Common myeloid progenitor, CD34-positive (primary cell): ENCODE measurements around the gene MAS1.

Experiments
- CTCF ChIA-PET: fragments of 350-600 bp; sonication (Branson Sonifier 250); formaldehyde crosslinking; loops from one replicate; lab custom pipeline; 2021; ENCODE audit warnings: antibody characterized with exemption; lab: Charles Lee
- POLR2A ChIA-PET: fragments of 350-600 bp; sonication (Branson Sonifier 250); formaldehyde crosslinking; loops from one replicate; lab custom pipeline; 2021; ENCODE audit warnings: antibody characterized with exemption; lab: Charles Lee
- DNase-seq, 3 donors: peaks; one replicate each; pipeline versions ENCODE4 v3.0.0 to v3.0.0-alpha.2; 2013
- H3K27ac ChIP-seq, 2 experiments: 1 replicate in 1 of 2; 2 replicates in 1 of 2; pipeline ENCODE4 v1.7.0; 2013; ENCODE audit warnings: inconsistent platforms in 2 of 2, low read length in 2 of 2, mild to moderate bottlenecking in 2 of 2, low read depth in 1 of 2, moderate library complexity in 1 of 2; ENCODE audit not compliant: severe bottlenecking in 2 of 2, insufficient read depth in 1 of 2, poor library complexity in 1 of 2
- H3K27me3 ChIP-seq, 5 experiments: replicated peaks in 2 of 5; 1 replicate in 3 of 5; 2 replicates in 2 of 5; pipeline versions ENCODE4 v1.6.1 to v1.7.0; 2013; ENCODE audit warnings: low read length in 4 of 5, mild to moderate bottlenecking in 2 of 5, moderate library complexity in 2 of 5, inconsistent platforms in 1 of 5; ENCODE audit not compliant: insufficient read depth in 5 of 5, control insufficient read depth in 4 of 5
- H3K36me3 ChIP-seq, 4 experiments: 1 replicate in 2 of 4; 2 replicates in 2 of 4; pipeline versions ENCODE4 v1.6.1 to v1.7.0; 2013; ENCODE audit warnings: low read length in 3 of 4, control low read depth in 1 of 4, mild to moderate bottlenecking in 1 of 4; ENCODE audit not compliant: control insufficient read depth in 4 of 4, insufficient read depth in 4 of 4
- H3K4me1 ChIP-seq, 4 experiments: 1 replicate in 3 of 4; 2 replicates in 1 of 4; pipeline versions ENCODE4 v1.6.1 to v1.7.1; 2013; ENCODE audit warnings: low read length in 3 of 4, mild to moderate bottlenecking in 3 of 4, control low read depth in 1 of 4, inconsistent platforms in 1 of 4, moderate library complexity in 1 of 4; ENCODE audit not compliant: control insufficient read depth in 4 of 4, insufficient read depth in 4 of 4; ENCODE audit errors: control extremely low read depth in 1 of 4
- H3K4me3 ChIP-seq, 7 experiments: 1 replicate in 4 of 7; 2 replicates in 3 of 7; pipeline versions ENCODE4 v1.5.1 to v1.7.0; 2013; ENCODE audit warnings: mild to moderate bottlenecking in 7 of 7, low read length in 6 of 7, moderate library complexity in 6 of 7, inconsistent platforms in 2 of 7, low read depth in 2 of 7, control low read depth in 1 of 7; ENCODE audit not compliant: insufficient read depth in 4 of 7, control insufficient read depth in 1 of 7; ENCODE audit errors: extremely low read depth in 1 of 7
- H3K9me3 ChIP-seq, 5 experiments: 1 replicate in 4 of 5; 2 replicates in 1 of 5; pipeline versions ENCODE4 v1.6.1 to v1.7.1; 2013; ENCODE audit warnings: low read length in 4 of 5, mild to moderate bottlenecking in 2 of 5, inconsistent platforms in 1 of 5, low read depth in 1 of 5, moderate library complexity in 1 of 5; ENCODE audit not compliant: control insufficient read depth in 4 of 5, insufficient read depth in 2 of 5; ENCODE audit errors: control extremely low read depth in 1 of 5
- WGBS: methylation state at CpG from one replicate; pipeline ENCODE4 v1.1.5; 2013; ENCODE audit not compliant: insufficient coverage; 5-methylcytosine and 5-hydroxymethylcytosine counted together

The MAS1 gene

GRCh38 chr6:159902620-159903019 is 11.8 kb downstream of the MAS1 start:
- Histone ChIP-seq H3K27ac (no peak overlapping the region), H3K36me3 (no peaks in the 10 kb centered on the region), H3K27me3 (peaks cover 0 to 30% (median 8%) of the 10 kb centered on the region in 5 experiments), H3K9me3 (peaks cover 0 to 3% (median 0%) of the 10 kb centered on the region in 5 experiments), H3K4me1 (no peaks in the 10 kb centered on the region), H3K4me3 (no peak overlapping the region)
- DNase-seq = no peak
- 93% methylated on average over 9 of the region's 9 CpGs for WGBS
- ChIA-PET CTCF (no interaction called here), POLR2A (no interaction called here)

DNA sequence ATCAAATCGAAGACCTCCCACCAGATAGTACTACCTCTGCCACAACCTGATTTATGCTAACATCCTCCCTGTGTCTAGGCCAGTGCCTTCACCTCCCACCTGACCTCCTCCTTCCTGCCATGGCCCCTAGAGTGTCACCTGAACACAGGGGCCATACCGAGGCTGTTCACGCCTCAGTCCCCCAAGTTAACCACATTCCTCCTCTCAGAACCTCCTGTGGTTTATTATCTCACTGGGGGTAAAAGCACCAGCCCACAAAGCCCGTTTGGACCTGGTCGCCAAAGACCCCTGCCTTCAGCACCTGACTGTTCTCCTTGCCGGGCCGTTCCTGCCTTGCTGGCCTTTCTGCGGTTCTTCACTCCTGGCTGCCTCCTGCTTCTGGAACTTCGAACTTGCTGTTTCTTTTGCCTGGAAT is 13.7 kb downstream of the MAS1 start:
- no peaks in the 10 kb centered on the region for H3K4me1 ChIP-seq
- POLR2A ChIA-PET = no interaction called here
- no peak overlapping the region for H3K27ac ChIP-seq
- H3K36me3 ChIP-seq = no peaks in the 10 kb centered on the region
- peaks cover 0 to 3% (median 0%) of the 10 kb centered on the region in 5 experiments for H3K9me3 ChIP-seq
- DNase-seq = no peak
- CTCF ChIA-PET = no interaction called here
- H3K4me3 ChIP-seq = no peak overlapping the region
- 93% methylated on average over 9 of the region's 9 CpGs for WGBS
- H3K27me3 ChIP-seq = peaks cover 0 to 39% (median 12%) of the 10 kb centered on the region in 5 experiments

- peaks cover 3 to 52% (median 14%) of the 10 kb centered on the region in 5 experiments for H3K27me3 ChIP-seq
- no peaks in the 10 kb centered on the region for H3K36me3 ChIP-seq
- WGBS = 90% methylated on average over 3 of the region's 3 CpGs
- H3K27ac ChIP-seq = no peak overlapping the region
- H3K4me1 ChIP-seq = no peaks in the 10 kb centered on the region
- POLR2A ChIA-PET = no interaction called here
- no peak overlapping the region for H3K4me3 ChIP-seq
- peaks cover 0 to 3% (median 0%) of the 10 kb centered on the region in 5 experiments for H3K9me3 ChIP-seq
- DNase-seq = no peak
- CTCF ChIA-PET = interaction anchor here (1.6 kb wide), 1 partner anchor 8 kb away, joined by 3 read pairs; no protein-coding TSS in a partner anchor
Measured at GRCh38 chr6:159906400-159906799, 15.6 kb downstream of the MAS1 start.

GRCh38 chr6:159908535-159908934 is 17.7 kb downstream of the MAS1 start:
- no CpG with 5 or more reads among the region's 4 CpGs for WGBS
- H3K4me1 ChIP-seq = no peaks in the 10 kb centered on the region
- no peaks in the 10 kb centered on the region for H3K36me3 ChIP-seq
- H3K27ac ChIP-seq = no peak overlapping the region
- DNase-seq = no peak
- POLR2A ChIA-PET = no interaction called here
- H3K4me3 ChIP-seq = no peak overlapping the region
- H3K9me3 ChIP-seq = peaks cover 0 to 3% (median 0%) of the 10 kb centered on the region in 5 experiments
- CTCF ChIA-PET = no interaction called here
- peaks cover 3 to 52% (median 11%) of the 10 kb centered on the region in 5 experiments for H3K27me3 ChIP-seq

- ChIA-PET CTCF (no interaction called here), POLR2A (no interaction called here)
- no peak overlapping the region for H3K27ac ChIP-seq
- peaks cover 3 to 49% (median 11%) of the 10 kb centered on the region in 5 experiments for H3K27me3 ChIP-seq
- 37% methylated on average over 3 of the region's 4 CpGs for WGBS
- peaks cover 0 to 3% (median 0%) of the 10 kb centered on the region in 5 experiments for H3K9me3 ChIP-seq
- no peaks in the 10 kb centered on the region for H3K4me1 ChIP-seq
- H3K4me3 ChIP-seq = no peak overlapping the region
- H3K36me3 ChIP-seq = no peaks in the 10 kb centered on the region
- DNase-seq = no peak
Measured at GRCh38 chr6:159908979-159909378, 18.2 kb downstream of the MAS1 start.

- CTCF ChIA-PET = no interaction called here
- POLR2A ChIA-PET = no interaction called here
- H3K4me1 ChIP-seq = no peaks in the 10 kb centered on the region
Measured at GRCh38 chr6:159910342-159910741, 19.6 kb downstream of the MAS1 start.

DNA sequence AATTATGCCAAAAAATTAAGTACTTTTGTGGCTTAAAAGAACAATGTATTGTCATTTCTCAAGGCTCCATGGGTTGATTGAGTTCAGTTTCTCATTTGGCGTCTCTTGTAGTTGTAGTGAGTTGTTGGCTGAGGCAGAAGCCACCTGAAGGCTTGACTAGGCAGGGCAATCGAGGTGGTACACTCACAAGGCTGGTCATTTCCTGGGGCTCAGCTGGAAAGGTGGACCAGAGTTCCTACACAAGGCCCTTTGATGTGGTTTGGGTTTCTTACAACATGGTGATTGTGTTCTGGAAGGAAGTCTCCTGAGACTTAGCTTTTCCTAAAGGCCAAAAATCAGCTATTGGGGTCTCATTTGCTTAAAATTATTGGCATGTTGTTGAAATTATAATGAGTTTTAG is 22.6 kb downstream of the MAS1 start:
- ChIA-PET POLR2A (no interaction called here), CTCF (no interaction called here)
- WGBS = 90% methylated on average over 2 of the region's 2 CpGs

More at GRCh38 chr6:159910342-159910741, 19.6 kb downstream of the MAS1 start:
- Histone ChIP-seq H3K36me3 (no peaks in the 10 kb centered on the region), H3K27me3 (peaks cover 3 to 56% (median 14%) of the 10 kb centered on the region in 5 experiments), H3K27ac (no peak overlapping the region), H3K4me3 (no peak overlapping the region), H3K9me3 (peaks cover 0 to 3% (median 0%) of the 10 kb centered on the region in 5 experiments)
- 92% methylated on average over 5 of the region's 5 CpGs for WGBS
- no peak for DNase-seq

More for the DNA sequence above, 22.6 kb downstream of the MAS1 start:
- Histone ChIP-seq H3K27me3 (peaks cover 3 to 51% (median 17%) of the 10 kb centered on the region in 5 experiments), H3K27ac (no peak overlapping the region), H3K36me3 (no peaks in the 10 kb centered on the region), H3K4me3 (no peak overlapping the region), H3K9me3 (peaks cover 0 to 2% (median 0%) of the 10 kb centered on the region in 5 experiments), H3K4me1 (no peaks in the 10 kb centered on the region)
- no peak for DNase-seq
